HCT116 (cell line): Measurements from ENCODE around the gene HNRNPA2B1.

Experiments
- EZH2 ChIP-seq: fragments of 200-600 bp; sonication (generic); IDR thresholded peaks from 2 replicates; pipeline ENCODE4 v1.6.1; 2017; ENCODE audit warnings: antibody characterized with exemption, mixed run types
- POLR2A ChIP-seq: IDR thresholded peaks from 2 replicates; pipeline ENCODE4 v1.7.0; 2011; ENCODE audit warnings: borderline replicate concordance; ENCODE audit not compliant: insufficient read depth, insufficient read length; ENCODE audit errors: extremely low read depth
- POLR2AphosphoS5 ChIP-seq: IDR thresholded peaks from 2 replicates; pipeline ENCODE4 v1.6.1; 2011; ENCODE audit warnings: mild to moderate bottlenecking, low read depth, low read length, moderate library complexity
- SIN3A ChIP-seq: IDR thresholded peaks from 2 replicates; pipeline ENCODE4 v1.6.1; 2012; ENCODE audit warnings: low read depth
- TCF7L2 ChIP-seq: IDR thresholded peaks from 2 replicates; pipeline ENCODE4 v1.7.0; 2011; ENCODE audit warnings: borderline replicate concordance, inconsistent platforms; ENCODE audit not compliant: insufficient read depth, insufficient read length; ENCODE audit errors: extremely low read depth
- ZFX ChIP-seq: fragments of 450-650 bp; IDR thresholded peaks from 2 replicates; pipeline ENCODE4 v1.6.1; 2017
- TF ChIP-seq, protein P1 (sequence below), 3 experiments: fragments of 200-600 bp in 1 of 3; sonication (generic) in 1 of 3; IDR thresholded peaks in 2 of 3; conservative IDR thresholded peaks in 1 of 3; 2 replicates each; pipeline ENCODE4 v1.5.1; 2012 to 2017; ENCODE audit warnings: low read depth in 2 of 3, low read length in 2 of 3, antibody characterized with exemption in 1 of 3, borderline replicate concordance in 1 of 3, control low read depth in 1 of 3, mild to moderate bottlenecking in 1 of 3, mixed read lengths in 1 of 3, mixed run types in 1 of 3, moderate library complexity in 1 of 3; ENCODE audit not compliant: insufficient read depth in 1 of 3
- TF ChIP-seq, protein P2 (sequence below): IDR thresholded peaks from 2 replicates; pipeline ENCODE4 v1.6.1; 2012; ENCODE audit warnings: low read depth

DNA sequence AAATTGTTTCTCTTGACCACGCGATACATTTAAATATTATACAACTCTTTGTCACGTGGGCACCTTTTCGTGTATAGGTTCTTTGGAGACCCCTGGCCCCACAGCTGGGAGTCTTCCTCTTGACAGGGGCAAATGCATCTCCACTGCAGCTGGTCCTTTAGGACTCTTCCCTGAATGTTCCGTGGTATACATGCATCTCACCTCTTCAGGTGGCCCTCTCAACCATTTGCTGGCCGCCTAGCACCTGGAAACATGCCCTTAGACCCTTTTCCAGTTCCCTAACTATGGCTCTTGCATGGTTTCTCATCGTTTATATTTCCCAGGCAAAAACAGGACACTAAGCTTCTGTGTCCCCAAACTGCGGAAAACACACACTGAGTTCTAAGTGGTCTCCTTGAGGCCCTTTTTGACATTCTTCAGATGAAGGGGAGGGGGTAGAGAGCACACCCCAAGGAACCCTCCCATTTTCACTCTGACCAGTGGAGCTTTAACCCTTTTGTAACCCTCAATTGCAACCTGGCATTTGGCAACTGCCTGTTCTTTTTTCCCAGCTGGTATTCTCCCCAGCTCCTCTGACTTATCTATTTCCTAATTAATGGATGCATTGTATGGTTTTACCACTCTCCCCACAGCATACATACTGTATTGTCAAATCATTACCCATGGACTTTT, 20.6 kb downstream of the HNRNPA2B1 start:
- no peak for TF ChIP-seq POLR2A
- TF ChIP-seq, protein P1, sequence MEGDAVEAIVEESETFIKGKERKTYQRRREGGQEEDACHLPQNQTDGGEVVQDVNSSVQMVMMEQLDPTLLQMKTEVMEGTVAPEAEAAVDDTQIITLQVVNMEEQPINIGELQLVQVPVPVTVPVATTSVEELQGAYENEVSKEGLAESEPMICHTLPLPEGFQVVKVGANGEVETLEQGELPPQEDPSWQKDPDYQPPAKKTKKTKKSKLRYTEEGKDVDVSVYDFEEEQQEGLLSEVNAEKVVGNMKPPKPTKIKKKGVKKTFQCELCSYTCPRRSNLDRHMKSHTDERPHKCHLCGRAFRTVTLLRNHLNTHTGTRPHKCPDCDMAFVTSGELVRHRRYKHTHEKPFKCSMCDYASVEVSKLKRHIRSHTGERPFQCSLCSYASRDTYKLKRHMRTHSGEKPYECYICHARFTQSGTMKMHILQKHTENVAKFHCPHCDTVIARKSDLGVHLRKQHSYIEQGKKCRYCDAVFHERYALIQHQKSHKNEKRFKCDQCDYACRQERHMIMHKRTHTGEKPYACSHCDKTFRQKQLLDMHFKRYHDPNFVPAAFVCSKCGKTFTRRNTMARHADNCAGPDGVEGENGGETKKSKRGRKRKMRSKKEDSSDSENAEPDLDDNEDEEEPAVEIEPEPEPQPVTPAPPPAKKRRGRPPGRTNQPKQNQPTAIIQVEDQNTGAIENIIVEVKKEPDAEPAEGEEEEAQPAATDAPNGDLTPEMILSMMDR (IDR thresholded peaks at IDR 0.05 in 2 of 3, conservative IDR thresholded peaks at IDR 0.05 in 1 of 3; ENCODE audit: borderline replicate concordance in 1 of 3, insufficient read depth in 1 of 3, low read depth in 2 of 3, low read length in 2 of 3): no peak
- no peak for TF ChIP-seq EZH2
- no peak for TF ChIP-seq ZFX
- no peak for TF ChIP-seq TCF7L2
- TF ChIP-seq, protein P2, sequence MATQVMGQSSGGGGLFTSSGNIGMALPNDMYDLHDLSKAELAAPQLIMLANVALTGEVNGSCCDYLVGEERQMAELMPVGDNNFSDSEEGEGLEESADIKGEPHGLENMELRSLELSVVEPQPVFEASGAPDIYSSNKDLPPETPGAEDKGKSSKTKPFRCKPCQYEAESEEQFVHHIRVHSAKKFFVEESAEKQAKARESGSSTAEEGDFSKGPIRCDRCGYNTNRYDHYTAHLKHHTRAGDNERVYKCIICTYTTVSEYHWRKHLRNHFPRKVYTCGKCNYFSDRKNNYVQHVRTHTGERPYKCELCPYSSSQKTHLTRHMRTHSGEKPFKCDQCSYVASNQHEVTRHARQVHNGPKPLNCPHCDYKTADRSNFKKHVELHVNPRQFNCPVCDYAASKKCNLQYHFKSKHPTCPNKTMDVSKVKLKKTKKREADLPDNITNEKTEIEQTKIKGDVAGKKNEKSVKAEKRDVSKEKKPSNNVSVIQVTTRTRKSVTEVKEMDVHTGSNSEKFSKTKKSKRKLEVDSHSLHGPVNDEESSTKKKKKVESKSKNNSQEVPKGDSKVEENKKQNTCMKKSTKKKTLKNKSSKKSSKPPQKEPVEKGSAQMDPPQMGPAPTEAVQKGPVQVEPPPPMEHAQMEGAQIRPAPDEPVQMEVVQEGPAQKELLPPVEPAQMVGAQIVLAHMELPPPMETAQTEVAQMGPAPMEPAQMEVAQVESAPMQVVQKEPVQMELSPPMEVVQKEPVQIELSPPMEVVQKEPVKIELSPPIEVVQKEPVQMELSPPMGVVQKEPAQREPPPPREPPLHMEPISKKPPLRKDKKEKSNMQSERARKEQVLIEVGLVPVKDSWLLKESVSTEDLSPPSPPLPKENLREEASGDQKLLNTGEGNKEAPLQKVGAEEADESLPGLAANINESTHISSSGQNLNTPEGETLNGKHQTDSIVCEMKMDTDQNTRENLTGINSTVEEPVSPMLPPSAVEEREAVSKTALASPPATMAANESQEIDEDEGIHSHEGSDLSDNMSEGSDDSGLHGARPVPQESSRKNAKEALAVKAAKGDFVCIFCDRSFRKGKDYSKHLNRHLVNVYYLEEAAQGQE: no peak
- no peak for TF ChIP-seq SIN3A
- TF ChIP-seq POLR2AphosphoS5: no peak; the same call in 1 of the 2 replicates
